CD4-positive, CD25-positive, alpha-beta regulatory T cell (primary cell): ENCODE data around the gene PREX1. TPM values are rescaled to one million over a fixed set of nuclear protein-coding genes. Genes with fewer than 3 reads are reported as not detected.
A peak's percentile ranks its signal among the peaks of the same experiment; 100 is the strongest.

Experiments
- ATAC-seq, 2 donors: fragments of 150-1000 bp; cut with Tn5 transposase; one replicate each; pipeline ENCODE4 v1.10.0; 2021; ENCODE audit warnings: low read depth in 2 of 2, moderate number of reproducible peaks in 2 of 2, moderate library complexity in 1 of 2
- DNase-seq, 3 donors: peaks; one replicate each; pipeline versions ENCODE4 v3.0.0 to v3.0.0-alpha.2; 2012 to 2022; ENCODE audit warnings: mixed read lengths in 1 of 3
- H3K27ac ChIP-seq: one replicate; pipeline ENCODE4 v1.7.0; 2013; ENCODE audit warnings: mild to moderate bottlenecking, low read length; ENCODE audit not compliant: insufficient read depth, poor library complexity, severe bottlenecking
- H3K27me3 ChIP-seq: one replicate; pipeline ENCODE4 v1.7.0; 2013; ENCODE audit warnings: low read length; ENCODE audit not compliant: control insufficient read depth, insufficient read depth
- H3K36me3 ChIP-seq: one replicate; pipeline ENCODE4 v1.7.0; 2013; ENCODE audit warnings: mild to moderate bottlenecking, low read length, moderate library complexity; ENCODE audit not compliant: control insufficient read depth, insufficient read depth
- H3K4me1 ChIP-seq: 2 replicates; pipeline ENCODE4 v1.7.0; 2013; ENCODE audit warnings: mild to moderate bottlenecking, low read length; ENCODE audit not compliant: insufficient read depth, control insufficient read depth, poor library complexity, severe bottlenecking
- H3K4me3 ChIP-seq: one replicate; pipeline ENCODE4 v1.7.0; 2013; ENCODE audit warnings: low read depth, mild to moderate bottlenecking, low read length, moderate library complexity
- H3K9me3 ChIP-seq, 2 experiments: 1 replicate in 1 of 2; 2 replicates in 1 of 2; pipeline ENCODE4 v1.7.0; 2013; ENCODE audit warnings: low read length in 2 of 2, mild to moderate bottlenecking in 1 of 2, moderate library complexity in 1 of 2; ENCODE audit not compliant: control insufficient read depth in 2 of 2
- H3K27ac Mint-ChIP-seq, 3 donors: one replicate each; pipeline ENCODE4 v1.8.0; 2020 to 2022; ENCODE audit warnings: mild to moderate bottlenecking in 3 of 3, mixed read lengths in 3 of 3, moderate library complexity in 2 of 3
- H3K27me3 Mint-ChIP-seq: one replicate; pipeline ENCODE4 v1.8.0; 2022; ENCODE audit warnings: mild to moderate bottlenecking, mixed read lengths
- H3K36me3 Mint-ChIP-seq: one replicate; pipeline ENCODE4 v1.8.0; 2020; ENCODE audit warnings: mixed read lengths
- H3K4me1 Mint-ChIP-seq, 4 donors: one replicate each; pipeline ENCODE4 v1.8.0; 2020 to 2022; ENCODE audit warnings: mixed read lengths in 4 of 4, mild to moderate bottlenecking in 1 of 4
- H3K4me3 Mint-ChIP-seq, 4 donors: one replicate each; pipeline ENCODE4 v1.8.0; 2020 to 2022; ENCODE audit warnings: mild to moderate bottlenecking in 4 of 4, mixed read lengths in 4 of 4, moderate library complexity in 3 of 4
- H3K9me3 Mint-ChIP-seq, 7 donors: one replicate each; pipeline ENCODE4 v1.8.0; 2020 to 2022; ENCODE audit warnings: mixed read lengths in 7 of 7, mild to moderate bottlenecking in 3 of 7, moderate library complexity in 2 of 7
- polyA plus RNA-seq, 4 donors: library from polyadenylated mRNA; unstranded; fragments of 300-500 nt; fragmentation: Illumina TruSeq; gene quantifications; one replicate each; pipeline ENCODE4 v1.2.3, GENCODE V29; 2021
- total RNA-seq: library from RNA; stranded (reverse); gene quantifications from one replicate; pipeline ENCODE4 v1.2.3, GENCODE V29; 2022

The PREX1 gene
- total and polyA plus RNA-seq, 5 donors from 2014 or later, result 40.8 to 264 (median 57.0) TPM

DNA sequence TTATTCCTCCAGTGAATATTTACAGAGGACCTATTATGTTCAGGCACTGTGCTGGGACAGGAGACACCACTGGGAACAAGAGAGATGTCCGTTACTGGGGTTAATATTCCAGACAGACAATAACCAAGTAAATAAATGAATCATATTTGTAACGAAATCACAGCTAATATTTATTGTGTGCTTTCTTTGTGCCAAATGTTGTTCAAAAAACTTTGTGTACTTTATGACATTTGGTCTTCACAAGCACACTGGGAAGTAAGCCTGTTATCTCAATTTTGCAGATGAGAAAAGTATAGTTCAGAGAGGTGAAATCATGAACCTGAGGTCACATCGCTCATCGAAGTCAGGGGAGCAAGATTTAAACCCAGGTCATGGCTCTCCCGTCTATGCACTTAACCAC lies 36.5 kb upstream of the PREX1 start:
- Mint-ChIP-seq H3K27me3 (peaks cover 6% of the 10 kb centered on the region), H3K27ac (no peak overlapping the region), H3K36me3 (no peaks in the 10 kb centered on the region), H3K9me3 (peaks cover 0 to 2% (median 0%) of the 10 kb centered on the region in 7 donors), H3K4me1 (peaks cover 0 to 5% (median 2%) of the 10 kb centered on the region in 4 donors), H3K4me3 (no peak overlapping the region)
- Histone ChIP-seq H3K27ac (no peak overlapping the region), H3K4me3 (no peak overlapping the region), H3K36me3 (no peaks in the 10 kb centered on the region), H3K9me3 (no peaks in the 10 kb centered on the region), H3K4me1 (no peaks in the 10 kb centered on the region), H3K27me3 (no peaks in the 10 kb centered on the region)
- ATAC-seq (no peak), DNase-seq (no peak)

DNA sequence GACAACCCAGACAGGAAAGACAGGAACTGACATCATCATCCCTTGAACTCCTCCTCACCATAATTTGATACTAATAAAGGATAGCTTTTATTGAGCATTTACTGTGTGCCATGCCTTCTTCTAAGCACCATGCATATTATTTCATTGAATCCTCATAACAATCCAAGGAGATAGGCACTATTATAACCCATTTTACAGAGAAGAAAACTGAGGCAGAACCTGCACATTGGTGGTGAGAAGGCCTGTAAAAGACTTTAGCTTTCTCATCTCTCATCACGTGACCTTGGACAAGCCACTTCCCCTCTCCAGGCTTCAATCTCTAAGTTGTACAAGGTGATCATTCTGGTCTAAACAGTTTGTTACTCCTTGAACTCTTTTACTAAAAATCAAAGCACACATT lies 34.5 kb upstream of the PREX1 start:
- ATAC-seq, result no peak
- Mint-ChIP-seq H3K4me3 (no peak overlapping the region), H3K36me3 (no peaks in the 10 kb centered on the region), H3K27ac (no peak overlapping the region), H3K4me1 (peaks cover 0 to 5% (median 2%) of the 10 kb centered on the region in 4 donors), H3K27me3 (no peaks in the 10 kb centered on the region), H3K9me3 (peaks cover 0 to 2% (median 0%) of the 10 kb centered on the region in 7 donors)
- Histone ChIP-seq H3K27me3 (no peaks in the 10 kb centered on the region), H3K4me3 (no peak overlapping the region), H3K9me3 (no peaks in the 10 kb centered on the region), H3K4me1 (no peaks in the 10 kb centered on the region), H3K36me3 (no peaks in the 10 kb centered on the region), H3K27ac (no peak overlapping the region)
- DNase-seq, result no peak

DNA sequence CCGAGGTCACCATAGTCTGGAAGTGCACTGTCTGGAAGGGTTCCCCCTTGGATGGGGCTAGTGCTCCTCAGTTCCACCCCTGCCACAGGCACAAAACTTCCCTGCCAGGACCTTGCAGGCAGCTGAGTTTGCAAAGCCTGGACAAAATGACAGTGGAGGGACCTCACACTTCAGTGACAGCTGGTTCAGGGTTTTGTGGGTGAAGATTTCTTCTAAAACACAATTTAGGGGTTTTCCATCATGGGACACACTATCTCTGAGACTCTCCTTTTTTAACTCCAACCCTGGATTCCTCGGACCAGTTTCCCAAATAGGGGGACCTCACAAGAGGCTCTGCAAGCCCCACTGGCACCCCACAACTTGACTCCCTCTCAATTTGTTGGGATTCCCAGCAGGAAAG lies 33.6 kb upstream of the PREX1 start:
- Mint-ChIP-seq H3K27me3 (no peaks in the 10 kb centered on the region), H3K27ac (peak overlapping the region in 1 of 3 donors; percentile 45), H3K4me3 (no peak overlapping the region), H3K9me3 (peaks cover 0 to 2% (median 0%) of the 10 kb centered on the region in 7 donors), H3K4me1 (peaks cover 0 to 5% (median 2%) of the 10 kb centered on the region in 4 donors), H3K36me3 (no peaks in the 10 kb centered on the region)
- Histone ChIP-seq H3K4me1 (no peaks in the 10 kb centered on the region), H3K9me3 (no peaks in the 10 kb centered on the region), H3K36me3 (no peaks in the 10 kb centered on the region), H3K27ac (no peak overlapping the region), H3K27me3 (no peaks in the 10 kb centered on the region), H3K4me3 (no peak overlapping the region)
- ATAC-seq, result no peak
- DNase-seq, result no peak

DNA sequence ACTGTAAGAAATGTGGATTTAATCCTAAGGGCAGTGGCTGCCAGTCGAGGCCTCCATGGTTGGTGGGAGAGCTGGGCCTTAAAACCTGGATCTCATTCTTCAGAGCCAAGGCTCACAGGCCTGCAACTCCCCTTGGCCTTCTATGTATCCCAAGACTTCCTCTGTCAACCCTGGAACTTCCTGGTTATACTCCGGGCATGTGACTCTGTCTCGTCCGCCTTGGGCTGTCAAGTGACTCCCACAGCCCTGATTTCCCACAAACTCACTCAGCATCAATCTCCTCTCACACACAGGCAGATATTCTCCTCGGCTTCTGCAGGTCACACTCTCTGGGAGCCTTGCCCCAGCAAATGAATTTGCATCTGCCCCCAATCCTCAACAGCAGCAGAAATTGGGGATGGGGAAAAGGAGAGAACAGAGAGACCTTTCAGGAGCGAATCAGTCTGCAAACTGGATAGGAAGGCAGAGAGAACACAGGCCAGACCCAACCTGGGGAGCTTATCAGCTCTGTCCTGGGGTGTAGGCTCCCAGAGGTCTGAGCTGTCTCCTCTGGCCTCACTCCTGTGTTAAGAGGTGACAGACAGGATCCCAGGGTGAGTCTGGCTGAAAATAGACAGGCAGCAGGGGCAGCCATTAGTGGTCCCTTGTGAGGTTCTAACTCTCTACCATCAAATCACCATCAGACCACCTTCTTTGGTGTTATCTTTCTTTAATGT lies 30.4 kb upstream of the PREX1 start:
- Mint-ChIP-seq H3K9me3 (peaks cover 0 to 2% (median 0%) of the 10 kb centered on the region in 7 donors), H3K27me3 (no peaks in the 10 kb centered on the region), H3K4me1 (peaks cover 0 to 8% (median 5%) of the 10 kb centered on the region in 4 donors), H3K4me3 (no peak overlapping the region), H3K27ac (peak overlapping the region in 2 of 3 donors; percentile 47 to 67), H3K36me3 (no peaks in the 10 kb centered on the region)
- Histone ChIP-seq H3K36me3 (no peaks in the 10 kb centered on the region), H3K9me3 (no peaks in the 10 kb centered on the region), H3K27me3 (no peaks in the 10 kb centered on the region), H3K4me3 (no peak overlapping the region), H3K27ac (no peak overlapping the region), H3K4me1 (no peaks in the 10 kb centered on the region)
- DNase-seq (no peak), ATAC-seq (no peak)

DNA sequence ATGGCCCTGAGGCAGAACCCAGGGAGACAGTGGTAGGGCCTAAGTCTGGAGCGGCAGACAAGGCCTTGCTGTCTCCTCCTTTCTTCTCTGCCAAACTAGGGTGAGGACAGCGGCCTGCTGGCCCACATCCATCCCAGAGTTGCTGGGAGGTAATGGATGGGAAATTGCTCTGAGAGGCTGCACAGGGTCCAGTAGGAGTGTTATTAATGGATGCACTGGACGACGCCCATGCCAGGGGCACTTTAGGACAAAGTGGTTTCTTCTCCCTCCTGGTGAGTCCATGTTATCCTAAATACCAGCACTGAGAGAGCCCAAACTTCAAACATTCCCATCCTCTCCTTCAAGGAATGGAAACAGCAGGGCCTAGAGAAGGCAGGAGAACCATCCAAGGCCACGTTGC lies 28.3 kb upstream of the PREX1 start:
- ATAC-seq (no peak), DNase-seq (no peak)
- Histone ChIP-seq H3K27ac (no peak overlapping the region), H3K36me3 (no peaks in the 10 kb centered on the region), H3K4me1 (no peaks in the 10 kb centered on the region), H3K27me3 (no peaks in the 10 kb centered on the region), H3K4me3 (no peak overlapping the region), H3K9me3 (no peaks in the 10 kb centered on the region)
- H3K9me3 Mint-ChIP-seq, result peaks cover 0 to 4% (median 2%) of the 10 kb centered on the region in 7 donors
- no peaks in the 10 kb centered on the region for H3K36me3 Mint-ChIP-seq
- no peak overlapping the region for H3K4me3 Mint-ChIP-seq
- H3K27ac Mint-ChIP-seq, result no peak overlapping the region
- no peaks in the 10 kb centered on the region for H3K27me3 Mint-ChIP-seq
- peaks cover 0 to 8% (median 2%) of the 10 kb centered on the region in 4 donors for H3K4me1 Mint-ChIP-seq

DNA sequence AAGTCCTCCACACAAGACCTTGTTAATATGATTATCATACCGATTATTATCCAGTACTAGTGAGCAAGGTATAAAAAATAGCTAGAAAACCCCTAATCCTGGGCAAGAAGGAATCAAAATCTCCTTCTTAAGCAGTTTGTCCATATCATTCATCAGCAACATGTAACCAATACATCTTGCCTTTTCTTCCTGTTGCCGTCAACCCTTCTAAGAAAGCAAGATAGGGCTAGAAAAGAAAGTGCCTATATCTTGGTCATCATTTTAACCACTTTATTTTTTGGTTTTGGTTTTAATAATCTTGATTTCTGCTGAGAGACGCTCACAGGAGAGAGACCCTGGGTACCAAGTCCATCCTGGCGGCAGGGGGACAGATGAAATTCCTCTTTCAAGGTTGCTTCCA lies 27.2 kb upstream of the PREX1 start:
- peaks cover 0 to 4% (median 2%) of the 10 kb centered on the region in 7 donors for H3K9me3 Mint-ChIP-seq
- ATAC-seq (no peak), DNase-seq (peak in 1 of 3 donors; percentile 46)
- peaks cover 0 to 8% (median 2%) of the 10 kb centered on the region in 4 donors for H3K4me1 Mint-ChIP-seq
- Histone ChIP-seq H3K27me3 (no peaks in the 10 kb centered on the region), H3K9me3 (no peaks in the 10 kb centered on the region), H3K36me3 (no peaks in the 10 kb centered on the region), H3K27ac (no peak overlapping the region), H3K4me1 (no peaks in the 10 kb centered on the region), H3K4me3 (no peak overlapping the region)
- no peaks in the 10 kb centered on the region for H3K36me3 Mint-ChIP-seq
- no peak overlapping the region for H3K4me3 Mint-ChIP-seq
- no peak overlapping the region for H3K27ac Mint-ChIP-seq
- no peaks in the 10 kb centered on the region for H3K27me3 Mint-ChIP-seq

DNA sequence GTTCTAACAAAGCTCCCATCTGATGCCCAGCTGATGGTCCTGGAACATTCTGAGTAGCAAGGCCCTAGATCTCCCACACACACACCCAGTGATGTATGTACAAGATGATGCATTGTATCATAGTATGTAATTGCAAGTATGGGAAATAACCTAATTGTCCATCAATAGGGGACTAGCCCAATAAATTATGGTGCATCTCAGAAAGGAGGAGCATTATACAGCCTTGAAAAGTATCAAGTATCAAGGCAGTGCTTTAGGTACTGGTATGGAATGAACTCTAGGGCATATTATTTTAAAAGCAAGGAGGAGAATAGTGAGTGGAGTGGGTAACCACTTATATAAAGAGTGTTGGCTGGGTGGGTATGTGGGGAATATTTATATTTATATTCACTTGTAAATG lies 24.8 kb upstream of the PREX1 start:
- no peak overlapping the region for H3K4me3 Mint-ChIP-seq
- Histone ChIP-seq H3K9me3 (no peaks in the 10 kb centered on the region), H3K4me3 (no peak overlapping the region), H3K36me3 (no peaks in the 10 kb centered on the region), H3K27ac (no peak overlapping the region), H3K27me3 (no peaks in the 10 kb centered on the region), H3K4me1 (no peaks in the 10 kb centered on the region)
- no peaks in the 10 kb centered on the region for H3K36me3 Mint-ChIP-seq
- H3K9me3 Mint-ChIP-seq, result peaks cover 0 to 4% (median 2%) of the 10 kb centered on the region in 7 donors
- no peaks in the 10 kb centered on the region for H3K27me3 Mint-ChIP-seq
- H3K27ac Mint-ChIP-seq, result peak overlapping the region in 1 of 3 donors; percentile 32
- peaks cover 3 to 8% (median 4%) of the 10 kb centered on the region in 4 donors for H3K4me1 Mint-ChIP-seq
- ATAC-seq, result no peak
- no peak for DNase-seq

DNA sequence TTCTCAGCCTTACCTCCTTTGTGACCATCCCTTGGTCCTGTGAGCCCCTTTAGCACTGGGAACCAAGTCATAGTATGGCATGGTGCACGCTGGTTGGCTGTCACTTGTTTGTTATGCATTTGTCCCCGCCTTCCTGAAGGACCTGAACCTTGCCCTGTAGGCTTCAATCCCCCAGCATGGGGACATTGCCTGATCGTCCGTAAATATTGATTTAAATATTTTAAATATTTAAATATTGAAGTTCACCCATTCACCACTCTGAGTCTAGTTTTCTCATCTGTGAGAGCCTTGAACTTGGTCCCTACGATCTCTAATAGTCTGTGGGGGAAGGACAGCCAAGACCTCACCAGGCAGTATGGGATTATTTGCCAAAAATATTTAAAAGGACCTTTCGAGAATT lies 23.8 kb upstream of the PREX1 start:
- H3K9me3 ChIP-seq, result no peaks in the 10 kb centered on the region
- no peaks in the 10 kb centered on the region for H3K36me3 ChIP-seq
- Mint-ChIP-seq H3K4me3 (no peak overlapping the region), H3K4me1 (peaks cover 6 to 15% (median 13%) of the 10 kb centered on the region in 4 donors), H3K27me3 (no peaks in the 10 kb centered on the region), H3K9me3 (peaks cover 0 to 4% (median 2%) of the 10 kb centered on the region in 7 donors), H3K27ac (no peak overlapping the region), H3K36me3 (no peaks in the 10 kb centered on the region)
- ATAC-seq (no peak), DNase-seq (no peak)
- H3K27ac ChIP-seq, result no peak overlapping the region
- H3K4me3 ChIP-seq, result no peak overlapping the region
- no peaks in the 10 kb centered on the region for H3K27me3 ChIP-seq
- peaks cover 5% of the 10 kb centered on the region for H3K4me1 ChIP-seq
